PC-9 (cell line): ENCODE results near the gene ABCG5.

ENCODE experiments used
- EZH2 ChIP-seq: fragments of 200-600 bp; sonication (generic); IDR thresholded peaks from 2 replicates; pipeline ENCODE4 v1.8.0; 2017; ENCODE audit warnings: antibody characterized with exemption, low read depth
- TF ChIP-seq, protein P1 (sequence below): fragments of 200-600 bp; sonication (generic); conservative IDR thresholded peaks from 2 replicates; pipeline ENCODE4 v1.6.1; 2017; ENCODE audit warnings: mixed run types, antibody characterized with exemption, mild to moderate bottlenecking, moderate library complexity

DNA sequence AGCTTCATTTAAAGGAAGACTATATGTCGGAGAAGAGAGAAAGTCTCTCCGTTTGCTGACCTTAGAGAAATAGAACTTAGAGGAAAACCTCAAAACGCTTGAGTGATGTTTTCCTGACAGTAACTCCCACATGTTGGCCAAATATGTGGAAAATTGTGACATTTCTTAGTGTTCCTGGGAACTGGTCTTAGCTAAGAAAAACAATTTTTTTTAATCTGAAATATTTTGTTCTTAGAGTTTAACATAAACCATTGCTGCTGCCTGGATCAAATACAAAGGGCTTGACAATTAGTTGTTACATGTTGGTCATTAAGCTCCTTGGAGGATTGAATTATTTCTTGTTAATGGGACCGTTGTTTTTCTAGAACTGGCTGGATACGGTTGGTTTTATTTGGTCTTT, 48.5 kb downstream of the ABCG5 start:
- TF ChIP-seq, protein P1, sequence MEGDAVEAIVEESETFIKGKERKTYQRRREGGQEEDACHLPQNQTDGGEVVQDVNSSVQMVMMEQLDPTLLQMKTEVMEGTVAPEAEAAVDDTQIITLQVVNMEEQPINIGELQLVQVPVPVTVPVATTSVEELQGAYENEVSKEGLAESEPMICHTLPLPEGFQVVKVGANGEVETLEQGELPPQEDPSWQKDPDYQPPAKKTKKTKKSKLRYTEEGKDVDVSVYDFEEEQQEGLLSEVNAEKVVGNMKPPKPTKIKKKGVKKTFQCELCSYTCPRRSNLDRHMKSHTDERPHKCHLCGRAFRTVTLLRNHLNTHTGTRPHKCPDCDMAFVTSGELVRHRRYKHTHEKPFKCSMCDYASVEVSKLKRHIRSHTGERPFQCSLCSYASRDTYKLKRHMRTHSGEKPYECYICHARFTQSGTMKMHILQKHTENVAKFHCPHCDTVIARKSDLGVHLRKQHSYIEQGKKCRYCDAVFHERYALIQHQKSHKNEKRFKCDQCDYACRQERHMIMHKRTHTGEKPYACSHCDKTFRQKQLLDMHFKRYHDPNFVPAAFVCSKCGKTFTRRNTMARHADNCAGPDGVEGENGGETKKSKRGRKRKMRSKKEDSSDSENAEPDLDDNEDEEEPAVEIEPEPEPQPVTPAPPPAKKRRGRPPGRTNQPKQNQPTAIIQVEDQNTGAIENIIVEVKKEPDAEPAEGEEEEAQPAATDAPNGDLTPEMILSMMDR, result no peak
- no peak for TF ChIP-seq EZH2
